NCI-H2196 (cell line): ENCODE measurements around the gene TMEM151B.

Experiments
- DNase-seq: peaks from one replicate; lab custom pipeline; 2025; ENCODE audit not compliant: unreplicated experiment; lab: John Stamatoyannopoulos, UW

TMEM151B gene

DNA sequence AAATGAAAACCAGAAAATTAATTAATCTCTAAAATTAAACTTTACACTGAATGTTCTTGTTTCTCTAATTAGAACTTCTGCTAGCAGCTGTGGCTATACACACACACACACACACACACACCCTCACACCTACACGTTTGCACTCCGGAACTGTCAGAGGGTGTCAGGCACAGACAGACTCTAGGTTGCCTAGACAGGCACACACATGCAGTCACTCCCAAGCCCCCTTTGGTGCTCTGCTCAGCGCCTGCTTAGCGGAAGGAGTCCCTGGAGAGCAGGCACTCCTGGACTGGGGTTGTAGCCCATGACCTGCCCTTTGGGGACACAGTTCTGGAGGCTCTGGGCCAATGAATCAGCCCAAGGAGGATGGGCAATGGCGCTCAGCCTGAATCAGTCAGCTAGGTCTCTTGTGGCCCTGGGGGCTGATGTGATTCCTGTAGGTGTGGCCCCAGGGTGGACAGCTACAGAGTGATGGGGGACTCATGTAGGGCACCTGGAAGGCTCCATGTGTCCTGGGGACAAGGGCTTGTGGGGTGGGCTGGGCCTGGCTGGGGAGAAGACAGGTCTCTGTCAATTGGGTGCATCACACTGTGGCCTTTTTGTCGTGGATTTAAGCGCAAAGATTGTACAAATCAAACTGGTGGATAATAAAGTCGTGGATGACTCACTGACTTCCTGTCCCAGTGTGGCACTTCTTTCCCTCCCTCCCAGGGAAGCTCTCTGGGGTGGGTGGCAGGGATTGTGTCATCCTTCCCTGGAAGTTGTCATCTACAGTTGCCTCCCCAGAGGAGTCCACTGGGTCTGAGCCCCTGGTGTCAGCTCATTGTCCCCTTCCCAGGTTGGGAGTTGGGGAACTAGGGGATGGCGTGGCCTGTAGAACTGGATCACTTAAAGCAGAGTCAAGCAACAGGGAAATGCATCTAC lies 8.8 kb downstream of the TMEM151B start:
- DNase-seq = no peak

DNA sequence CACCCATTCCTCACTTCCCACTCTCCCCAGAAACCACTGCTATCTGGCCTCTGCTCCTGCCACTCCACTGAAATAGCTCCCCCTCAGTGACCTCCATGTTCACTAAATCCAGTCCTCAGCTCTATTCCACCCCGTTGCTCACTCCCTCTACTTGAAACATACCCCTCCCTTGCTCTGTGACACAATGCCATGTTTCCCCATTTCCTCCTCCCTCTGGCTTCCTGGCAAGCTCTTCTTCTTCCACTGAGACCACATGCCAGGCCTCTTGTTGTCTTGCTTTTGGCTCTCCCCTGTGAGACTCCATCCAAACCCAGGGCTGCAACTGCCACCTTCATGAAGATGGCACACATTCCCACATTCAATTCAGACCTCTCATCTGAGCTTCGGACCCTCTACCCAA lies 13.9 kb downstream of the TMEM151B start:
- no peak for DNase-seq

DNA sequence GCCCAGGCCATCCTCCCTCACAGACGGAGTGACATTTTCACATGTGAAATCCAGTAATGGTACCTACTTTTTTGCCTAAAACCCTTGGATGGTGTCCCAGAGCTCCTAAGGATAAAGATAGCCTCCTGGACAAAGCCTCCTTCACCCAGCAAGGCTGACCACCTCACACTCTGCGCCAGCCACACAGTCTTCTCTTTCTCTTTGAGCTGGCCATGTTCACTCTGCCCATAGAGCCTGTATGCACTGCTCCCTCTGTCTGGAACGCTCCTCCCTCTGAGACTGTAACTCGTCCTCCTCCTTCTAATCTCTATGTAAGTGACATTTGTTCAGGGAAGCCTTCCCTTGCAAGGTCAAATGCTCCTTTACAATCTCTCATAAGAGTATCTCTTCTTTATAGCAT lies 14.6 kb downstream of the TMEM151B start:
- DNase-seq = no peak

GRCh38 chr6:44285552-44286284 lies 15.5 kb downstream of the TMEM151B start:
- DNase-seq = no peak

- DNase-seq = no peak
These were observed 16.0 kb downstream of the TMEM151B start for GRCh38 chr6:44286285-44286565.

GRCh38 chr6:44286747-44287146 lies 16.5 kb downstream of the TMEM151B start:
- no peak for DNase-seq

- no peak for DNase-seq
These were observed 19.5 kb downstream of the TMEM151B start for GRCh38 chr6:44289726-44290260.

- DNase-seq = no peak
These were observed 21.6 kb downstream of the TMEM151B start for GRCh38 chr6:44291841-44292240.

DNA sequence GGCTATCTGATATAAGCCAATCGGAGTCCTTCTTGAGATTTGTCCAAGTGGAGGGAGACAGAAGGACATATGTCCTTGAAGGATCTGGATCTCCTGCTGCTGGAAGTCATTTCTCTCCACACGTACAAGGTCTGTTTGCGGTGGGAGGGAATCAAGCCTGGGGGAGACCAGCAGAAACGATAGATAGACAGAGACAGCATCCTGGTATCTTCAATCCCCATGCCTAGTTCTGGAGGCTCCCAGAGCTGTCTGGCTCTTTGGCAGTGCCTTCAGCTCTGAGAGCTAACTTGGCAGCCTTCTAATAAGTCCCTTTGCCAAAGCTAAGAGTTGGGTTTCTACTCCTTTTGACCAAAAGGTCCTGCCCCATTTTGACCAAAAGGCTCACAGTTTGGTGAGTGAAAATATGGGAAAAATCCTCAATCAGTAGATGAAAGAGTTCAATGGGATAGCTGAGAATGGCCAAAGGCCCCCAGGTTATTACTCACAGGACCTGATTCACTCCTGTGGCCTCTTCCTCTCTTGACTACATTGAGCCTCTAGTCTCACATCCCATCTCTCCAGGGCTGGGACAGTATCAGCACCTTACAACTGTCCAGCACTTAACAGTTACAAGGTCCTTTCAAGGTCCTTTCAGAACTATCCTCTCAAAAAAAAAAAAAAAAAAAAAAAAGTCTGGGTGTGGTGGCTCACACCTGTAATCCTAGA lies 22.6 kb downstream of the TMEM151B start:
- no peak for DNase-seq

DNA sequence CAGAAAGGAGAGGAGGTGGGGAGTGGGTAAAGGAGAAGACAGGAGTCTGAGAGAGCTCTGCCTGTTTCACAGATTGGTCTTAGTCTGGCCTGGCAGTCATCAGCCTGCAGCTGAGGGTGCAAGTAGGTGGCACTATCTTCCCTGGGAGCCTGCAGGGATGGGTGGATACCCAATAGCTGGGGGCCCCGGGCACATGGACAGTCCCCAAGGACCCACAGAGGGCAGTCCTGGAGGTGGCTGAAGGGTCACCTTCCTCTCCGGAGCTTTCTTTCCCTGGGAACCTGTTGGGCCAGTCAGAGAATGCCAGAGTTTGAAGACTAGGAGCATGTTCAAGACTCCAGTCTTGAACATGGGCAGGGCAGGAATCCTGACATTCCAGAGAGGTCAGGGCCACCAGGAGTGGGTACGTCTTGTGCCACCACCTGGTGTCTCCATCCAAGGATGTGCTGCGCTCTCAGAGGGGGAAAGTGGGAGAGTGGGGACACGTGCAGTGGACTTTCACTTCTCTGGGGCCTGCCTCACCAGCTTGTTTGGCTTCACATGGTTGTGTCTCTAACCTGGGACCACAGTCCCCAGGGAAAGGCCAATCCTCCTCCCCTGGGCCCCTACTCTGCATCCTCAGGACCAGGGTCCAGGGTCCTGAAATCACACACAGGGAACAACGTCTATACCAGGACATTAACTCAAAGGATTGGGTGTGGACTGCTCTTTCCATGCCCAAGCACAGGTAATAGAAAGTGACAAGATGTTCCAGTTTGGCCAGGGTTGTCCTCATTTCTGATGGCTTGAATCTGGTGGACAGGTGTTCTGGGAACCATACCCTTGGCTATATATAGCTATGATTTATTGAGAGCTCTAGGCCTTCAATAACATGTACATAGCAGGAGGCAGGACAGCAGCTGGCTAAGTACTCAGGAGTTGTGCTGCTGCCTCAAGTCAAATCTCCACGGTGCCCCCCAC lies 24.9 kb downstream of the TMEM151B start:
- DNase-seq = no peak

- peak; percentile 61 for DNase-seq
These were observed 27.1 kb downstream of the TMEM151B start for GRCh38 chr6:44297063-44298038.

DNA sequence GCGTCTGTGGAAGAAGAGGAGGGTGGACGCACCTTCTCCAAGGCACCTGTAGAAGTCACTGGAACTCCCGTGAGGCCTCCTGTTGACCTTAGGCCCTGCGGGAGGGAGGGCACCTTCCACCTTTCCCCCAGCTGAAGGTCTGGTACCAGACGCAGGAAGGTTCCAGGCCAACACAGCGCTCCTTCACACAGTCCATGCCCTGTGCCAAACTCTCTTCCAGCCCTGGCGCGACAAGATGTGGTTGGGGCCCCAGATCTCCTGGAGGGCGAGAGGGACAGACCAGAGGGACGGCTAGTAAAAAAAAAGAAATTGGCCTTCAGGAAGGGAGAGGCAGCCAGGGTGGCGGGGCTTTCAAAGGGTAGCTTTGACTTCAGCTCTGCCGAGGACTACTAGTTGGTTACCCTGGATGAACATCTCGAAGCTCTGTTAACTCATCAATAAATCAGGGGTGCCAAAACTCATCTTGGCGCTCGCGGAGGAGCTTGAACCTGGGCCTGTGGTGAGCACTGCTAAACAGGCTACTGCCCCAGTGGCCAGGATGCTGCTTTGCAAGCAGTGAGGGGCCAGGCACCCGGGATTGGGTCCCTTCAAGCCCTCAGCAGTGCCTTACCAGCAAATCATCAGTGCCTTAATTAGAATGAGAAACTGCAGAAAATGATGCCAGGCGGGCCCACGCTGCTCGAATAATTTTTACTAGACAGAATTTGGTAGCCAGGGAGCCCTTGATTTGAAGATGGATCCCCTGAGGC lies 28.0 kb downstream of the TMEM151B start:
- no peak for DNase-seq

- no peak for DNase-seq
These were observed 28.6 kb downstream of the TMEM151B start for GRCh38 chr6:44298864-44299263.

GRCh38 chr6:44300292-44300823 lies 30.1 kb downstream of the TMEM151B start:
- no peak for DNase-seq

GRCh38 chr6:44301106-44301505 lies 30.9 kb downstream of the TMEM151B start:
- DNase-seq = no peak

DNA sequence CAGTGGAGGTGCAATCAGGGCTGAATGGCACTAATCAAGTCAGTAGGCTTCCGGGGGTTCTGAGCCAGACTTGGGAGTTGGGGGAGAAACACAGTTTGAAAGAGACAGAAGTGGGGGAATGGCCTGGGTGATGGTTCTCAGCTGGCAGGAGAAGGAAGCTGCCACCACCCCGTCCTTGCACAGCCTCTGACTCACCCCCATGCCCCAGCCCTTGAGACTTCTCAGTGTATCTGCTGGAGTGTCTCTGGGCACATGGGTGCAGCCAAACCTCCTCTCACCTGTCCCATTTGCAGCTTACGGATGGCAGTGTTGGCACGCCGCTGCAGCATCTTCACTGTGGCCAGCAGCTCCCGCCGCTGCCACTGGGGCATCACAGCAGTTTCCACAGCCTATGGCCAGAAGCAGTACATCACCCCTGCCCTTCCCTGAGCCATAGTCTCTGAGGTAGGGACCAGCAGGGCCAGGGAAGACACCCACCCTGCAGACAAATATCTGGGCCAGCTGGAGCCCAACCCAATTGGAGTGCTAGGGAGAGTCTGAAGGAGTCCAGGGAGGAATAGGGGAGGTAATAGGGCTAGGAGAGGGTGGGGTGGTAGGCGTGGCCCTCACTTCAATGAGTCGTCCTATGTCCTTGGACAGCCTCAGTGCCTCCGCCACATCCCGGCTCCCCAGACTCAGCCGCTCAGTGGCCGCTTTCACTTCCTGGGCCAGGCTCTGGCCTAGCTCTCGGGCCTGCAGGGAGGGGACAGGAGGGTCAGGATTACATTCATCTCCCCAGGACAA lies 31.7 kb downstream of the TMEM151B start:
- DNase-seq = no peak

DNA sequence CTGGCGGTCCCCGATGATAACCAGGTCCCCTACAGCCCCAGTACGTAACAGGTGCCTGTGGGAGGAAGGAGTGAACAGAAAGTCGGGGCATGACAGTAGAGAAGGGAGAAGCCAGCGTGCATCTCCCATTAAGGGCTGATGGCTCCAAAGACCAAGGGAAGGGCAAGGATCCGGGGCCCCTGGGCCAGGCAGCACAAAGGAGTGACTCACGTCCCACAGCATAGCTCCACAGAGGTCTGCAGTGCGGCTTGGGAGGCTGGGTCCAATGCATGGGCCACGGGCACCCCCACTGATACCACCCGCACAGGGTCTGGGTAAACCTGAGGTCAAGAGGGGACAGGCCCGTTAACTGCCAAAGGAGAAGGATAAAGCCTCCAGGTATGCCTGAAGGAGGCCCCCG lies 32.6 kb downstream of the TMEM151B start:
- DNase-seq = no peak

DNA sequence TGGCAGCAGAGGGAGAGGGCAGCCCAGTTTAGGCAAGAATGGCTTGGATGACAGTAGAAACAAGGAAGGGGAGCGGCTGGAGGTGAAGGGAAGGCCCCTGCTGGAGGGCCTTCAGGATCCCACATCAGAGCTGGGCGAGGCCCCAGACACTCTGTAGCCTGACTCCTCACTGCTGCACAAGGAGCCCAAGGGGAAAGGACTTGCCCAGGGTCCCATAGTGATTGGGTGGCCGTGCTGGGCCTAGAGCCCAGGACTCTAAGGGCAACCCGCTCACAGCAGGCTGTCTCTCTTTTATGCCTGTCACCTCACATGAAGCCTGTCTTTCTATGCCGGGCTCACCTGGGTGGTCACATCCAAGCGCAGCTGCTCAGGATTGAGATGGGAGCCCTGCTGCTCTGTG lies 33.6 kb downstream of the TMEM151B start:
- DNase-seq = no peak
